SHP77 (cell line): ENCODE measurements around the gene PPFIA4.
A peak's percentile ranks its signal among the peaks of the same experiment; 100 is the strongest.
"Not testable (repeated sequence)": the region's sequence is repeated elsewhere in the genome, so short reads cannot be mapped to it uniquely, and the experiment has no call there.

Source experiments
- DNase-seq, 2 experiments: peaks; one replicate each; lab custom pipeline; 2025; lab: John Stamatoyannopoulos, UW

PPFIA4 gene

GRCh38 chr1:203026031-203026665 lies at the start of gene PPFIA4:
TSS of gene PPFIA4 (plus strand) at chr1:203026491. CDS start at chr1:203039009, 12,518 bp downstream.
- DNase-seq, result peak; percentile 75 to 90

GRCh38 chr1:202976633-202977032 lies 49.7 kb upstream of the PPFIA4 start:
- no peak for DNase-seq

- no peak for DNase-seq
Measured at GRCh38 chr1:202979459-202979858, 46.8 kb upstream of the PPFIA4 start.

GRCh38 chr1:202981939-202982338 lies 44.4 kb upstream of the PPFIA4 start:
- DNase-seq, result no peak

GRCh38 chr1:202982715-202983430 lies 43.4 kb upstream of the PPFIA4 start:
- no peak for DNase-seq

- DNase-seq, result not testable (repeated sequence)
Measured at GRCh38 chr1:202986120-202986519, 40.2 kb upstream of the PPFIA4 start.

GRCh38 chr1:202987255-202987654 lies 39.0 kb upstream of the PPFIA4 start:
- DNase-seq, result no peak

- no peak for DNase-seq
Measured at GRCh38 chr1:202987922-202988583, 38.2 kb upstream of the PPFIA4 start.

- DNase-seq, result no peak
Measured at GRCh38 chr1:202989879-202990278, 36.4 kb upstream of the PPFIA4 start.

GRCh38 chr1:202991112-202991511 lies 35.2 kb upstream of the PPFIA4 start:
- no peak for DNase-seq

GRCh38 chr1:202994756-202995155 lies 31.5 kb upstream of the PPFIA4 start:
- no peak for DNase-seq

GRCh38 chr1:202998836-202999750 lies 27.2 kb upstream of the PPFIA4 start:
- peak; percentile 15 to 33 for DNase-seq

GRCh38 chr1:203000217-203000944 lies 25.9 kb upstream of the PPFIA4 start:
- DNase-seq, result no peak

GRCh38 chr1:203001986-203002385 lies 24.3 kb upstream of the PPFIA4 start:
- no peak for DNase-seq

- DNase-seq, result no peak
Measured at GRCh38 chr1:203002951-203003350, 23.3 kb upstream of the PPFIA4 start.

- not testable (repeated sequence) for DNase-seq
Measured at GRCh38 chr1:203005395-203006142, 20.7 kb upstream of the PPFIA4 start.

GRCh38 chr1:203006948-203007871 lies 19.1 kb upstream of the PPFIA4 start, which contains the start of gene TMEM183A:
TSS of gene TMEM183A (plus strand) at chr1:203007374. CDS start at chr1:203007466, 92 bp downstream.
- peak; percentile 97 for DNase-seq

GRCh38 chr1:203009185-203009584 lies 17.1 kb upstream of the PPFIA4 start:
- DNase-seq, result no peak

- no peak for DNase-seq
Measured at GRCh38 chr1:203011582-203011981, 14.7 kb upstream of the PPFIA4 start.
